Astrocyte of the cerebellum (primary cell): ENCODE measurements around the gene TMEM18.

Experiments used
- DNase-seq: peaks from one replicate; pipeline ENCODE4 v3.0.0-alpha.2; 2011; ENCODE audit warnings: low read depth
- H3K4me3 ChIP-seq: 2 replicates; pipeline ENCODE4 v1.5.1; 2011; ENCODE audit warnings: mild to moderate bottlenecking, low read depth, low read length, moderate library complexity
- CTCF ChIP-seq: IDR thresholded peaks from 2 replicates; pipeline ENCODE4 v1.5.1; 2012; ENCODE audit warnings: low read length, low read depth, moderate library complexity, mild to moderate bottlenecking; ENCODE audit errors: missing control alignments
- in situ Hi-C: cut with HindIII; loops from 2 replicates; pipeline ENCODE4 v1.10.0; 2017; ENCODE audit warnings: low sequenced_read_pairs

The TMEM18 gene

GRCh38 chr2:675051-675450 lies 2.2 kb downstream of the TMEM18 start:
- in situ Hi-C loops, result loop anchor here (25.0 kb wide), 1 partner anchor 887 kb away; no protein-coding TSS in a partner anchor
- TF ChIP-seq CTCF, result no peak
- H3K4me3 ChIP-seq, result no peak overlapping the region
- no peak for DNase-seq

GRCh38 chr2:674321-674985 lies 2.8 kb downstream of the TMEM18 start:
- H3K4me3 ChIP-seq, result no peak overlapping the region
- DNase-seq, result no peak
- no peak for TF ChIP-seq CTCF
- in situ Hi-C loops, result no loop called here

- no peak overlapping the region for H3K4me3 ChIP-seq
- TF ChIP-seq CTCF, result no peak
- no peak for DNase-seq
- in situ Hi-C loops, result no loop called here
These were observed 3.4 kb downstream of the TMEM18 start for GRCh38 chr2:673615-674320.

GRCh38 chr2:673016-673415 lies 4.2 kb downstream of the TMEM18 start:
- no peak for DNase-seq
- H3K4me3 ChIP-seq, result no peak overlapping the region
- no peak for TF ChIP-seq CTCF
- in situ Hi-C loops, result no loop called here

GRCh38 chr2:672606-672905 lies 4.7 kb downstream of the TMEM18 start:
- no peak for TF ChIP-seq CTCF
- no peak for DNase-seq
- in situ Hi-C loops, result no loop called here
- H3K4me3 ChIP-seq, result no peak overlapping the region

GRCh38 chr2:671787-672605 lies 5.2 kb downstream of the TMEM18 start:
- in situ Hi-C loops, result no loop called here
- DNase-seq, result no peak
- TF ChIP-seq CTCF, result no peak
- no peak overlapping the region for H3K4me3 ChIP-seq
